Fibroblast of lung (primary cell): Measurements from ENCODE around the gene GDI1. TPM values are rescaled to one million over a fixed set of nuclear protein-coding genes. Genes with fewer than 3 reads are reported as not detected.

Experiments
- DNase-seq, 2 donors: peaks; one replicate each; pipeline versions ENCODE4 v3.0.0 to v3.0.0-alpha.2; 2010; ENCODE audit warnings: low read depth in 2 of 2
- H2AFZ ChIP-seq: 2 replicates; pipeline ENCODE4 v1.5.1; 2012; ENCODE audit warnings: low read length, control low read depth, inconsistent platforms
- H3K27ac ChIP-seq: 2 replicates; pipeline ENCODE4 v1.5.1; 2011; ENCODE audit warnings: low read length, control low read depth; ENCODE audit not compliant: insufficient read depth
- H3K27me3 ChIP-seq: 2 replicates; pipeline ENCODE4 v1.5.1; 2011; ENCODE audit warnings: mild to moderate bottlenecking, low read length; ENCODE audit not compliant: control insufficient read depth, insufficient read depth
- H3K36me3 ChIP-seq: 2 replicates; pipeline ENCODE4 v1.5.1; 2011; ENCODE audit warnings: low read length; ENCODE audit not compliant: control insufficient read depth, insufficient read depth
- H3K4me1 ChIP-seq: 2 replicates; pipeline ENCODE4 v1.5.1; 2011; ENCODE audit warnings: low read length; ENCODE audit not compliant: control insufficient read depth, insufficient read depth; ENCODE audit errors: extremely low read depth
- H3K4me2 ChIP-seq: 2 replicates; pipeline ENCODE4 v1.5.1; 2011; ENCODE audit warnings: low read length, control low read depth; ENCODE audit not compliant: insufficient read depth; ENCODE audit errors: extremely low read depth
- H3K4me3 ChIP-seq, 4 experiments: fragments of 200-600 bp in 1 of 4; sonication (generic) in 1 of 4; replicated peaks in 1 of 4; 2 replicates each; pipeline ENCODE4 v1.5.1; 2011 to 2016; ENCODE audit warnings: low read length in 4 of 4, low read depth in 3 of 4, mild to moderate bottlenecking in 3 of 4, control low read depth in 2 of 4, inconsistent platforms in 1 of 4, mixed read lengths in 1 of 4; ENCODE audit not compliant: insufficient read depth in 1 of 4; ENCODE audit errors: control extremely low read depth in 1 of 4
- H3K79me2 ChIP-seq: 2 replicates; pipeline ENCODE4 v1.5.1; 2012; ENCODE audit warnings: mild to moderate bottlenecking, low read length, inconsistent platforms; ENCODE audit not compliant: control insufficient read depth, insufficient read depth
- H3K9ac ChIP-seq: 2 replicates; pipeline ENCODE4 v1.5.1; 2011; ENCODE audit warnings: mild to moderate bottlenecking, low read length, control low read depth; ENCODE audit not compliant: insufficient read depth
- H3K9me3 ChIP-seq: 2 replicates; pipeline ENCODE4 v1.5.1; 2012; ENCODE audit warnings: low read depth, low read length; ENCODE audit not compliant: control insufficient read depth, insufficient read depth
- H4K20me1 ChIP-seq: 2 replicates; pipeline ENCODE4 v1.5.1; 2011; ENCODE audit warnings: low read length; ENCODE audit not compliant: control insufficient read depth, insufficient read depth; ENCODE audit errors: extremely low read depth
- EZH2 ChIP-seq: IDR thresholded peaks from 2 replicates; pipeline ENCODE4 v1.5.1; 2012; ENCODE audit warnings: low read length, control low read depth, mild to moderate bottlenecking; ENCODE audit errors: missing control alignments
- polyA plus RNA-seq, 2 donors: library from polyadenylated mRNA; depleted of rRNA in 1 of 2; stranded (reverse) in 1 of 2; unstranded in 1 of 2; fragments of >200 nt; gene quantifications; 2 replicates each; pipeline ENCODE4 v1.2.1, GENCODE V29; 2011 to 2012; ENCODE audit warnings: missing spikeins in 1 of 2
- total RNA-seq: library from RNA; depleted of rRNA; stranded (reverse); fragments of >200 nt; gene quantifications from 2 replicates; pipeline ENCODE4 v1.2.1, GENCODE V29; 2014
- TF ChIP-seq, protein P1 (sequence below), 2 donors: IDR thresholded peaks in 1 of 2; conservative IDR thresholded peaks in 1 of 2; 1 replicate in 1 of 2; 2 replicates in 1 of 2; pipeline ENCODE4 v1.5.1; 2011 to 2012; ENCODE audit warnings: low read length in 2 of 2, control low read depth in 1 of 2, inconsistent platforms in 1 of 2, low read depth in 1 of 2, mild to moderate bottlenecking in 1 of 2

The GDI1 gene
- total and polyA plus RNA-seq, 2 donors (not counting 1 experiment from before 2014, with no cell fraction given), result 86.5 to 134 TPM

GRCh38 chrX:154435171-154435733, 1.7 kb upstream of the GDI1 start:
- TF ChIP-seq, protein P1, sequence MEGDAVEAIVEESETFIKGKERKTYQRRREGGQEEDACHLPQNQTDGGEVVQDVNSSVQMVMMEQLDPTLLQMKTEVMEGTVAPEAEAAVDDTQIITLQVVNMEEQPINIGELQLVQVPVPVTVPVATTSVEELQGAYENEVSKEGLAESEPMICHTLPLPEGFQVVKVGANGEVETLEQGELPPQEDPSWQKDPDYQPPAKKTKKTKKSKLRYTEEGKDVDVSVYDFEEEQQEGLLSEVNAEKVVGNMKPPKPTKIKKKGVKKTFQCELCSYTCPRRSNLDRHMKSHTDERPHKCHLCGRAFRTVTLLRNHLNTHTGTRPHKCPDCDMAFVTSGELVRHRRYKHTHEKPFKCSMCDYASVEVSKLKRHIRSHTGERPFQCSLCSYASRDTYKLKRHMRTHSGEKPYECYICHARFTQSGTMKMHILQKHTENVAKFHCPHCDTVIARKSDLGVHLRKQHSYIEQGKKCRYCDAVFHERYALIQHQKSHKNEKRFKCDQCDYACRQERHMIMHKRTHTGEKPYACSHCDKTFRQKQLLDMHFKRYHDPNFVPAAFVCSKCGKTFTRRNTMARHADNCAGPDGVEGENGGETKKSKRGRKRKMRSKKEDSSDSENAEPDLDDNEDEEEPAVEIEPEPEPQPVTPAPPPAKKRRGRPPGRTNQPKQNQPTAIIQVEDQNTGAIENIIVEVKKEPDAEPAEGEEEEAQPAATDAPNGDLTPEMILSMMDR (conservative IDR thresholded peaks at IDR 0.05 in 1 of 2, IDR thresholded peaks at IDR 0.05 in 1 of 2; ENCODE audit: low read depth in 1 of 2, low read length in 2 of 2), result no peak
- no peak for TF ChIP-seq EZH2
- Histone ChIP-seq H2AFZ (no peak overlapping the region), H3K79me2 (peaks cover 32% of the 10 kb centered on the region), H3K27me3 (no peaks in the 10 kb centered on the region), H3K9me3 (no peaks in the 10 kb centered on the region), H3K9ac (no peak overlapping the region), H3K4me2 (no peak overlapping the region), H3K4me3 (no peak overlapping the region), H3K4me1 (no peaks in the 10 kb centered on the region), H4K20me1 (no peaks in the 10 kb centered on the region), H3K27ac (no peak overlapping the region), H3K36me3 (peaks cover 7% of the 10 kb centered on the region)
- no peak for DNase-seq

DNA sequence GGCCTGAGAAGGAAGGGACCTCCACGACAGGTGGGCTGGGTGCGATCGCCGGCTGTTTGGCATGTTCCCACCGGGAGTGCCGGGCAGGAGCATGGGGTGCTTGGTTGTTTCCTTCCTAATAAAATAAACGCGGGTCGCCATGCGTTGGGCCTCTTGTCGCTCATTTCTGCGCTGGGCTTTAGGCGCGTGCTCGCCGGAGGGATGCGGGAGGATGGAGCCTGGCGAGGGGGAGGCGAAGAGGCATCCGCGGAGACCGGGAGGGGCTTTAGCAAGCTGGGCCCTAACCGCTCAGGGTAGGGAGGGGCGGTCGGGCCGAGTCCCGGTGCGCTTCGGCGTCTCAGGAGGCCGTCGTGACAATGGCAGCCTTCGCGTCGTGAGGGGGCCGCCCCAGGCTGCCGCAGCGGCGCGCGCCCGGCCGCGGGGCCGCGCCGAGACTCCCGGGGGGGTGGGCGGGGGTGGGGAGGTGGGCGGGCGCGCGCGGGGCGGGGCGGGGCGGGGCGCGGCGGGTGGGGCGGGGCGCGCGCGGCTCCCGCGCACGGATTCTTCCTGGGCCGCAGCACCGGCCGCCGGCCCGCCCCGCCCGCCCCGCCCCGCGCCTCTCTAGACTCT, 476 bp upstream of the GDI1 start:
- Histone ChIP-seq H3K27me3 (no peaks in the 10 kb centered on the region), H3K4me2 (peak overlapping the region; percentile 35), H3K9ac (peak overlapping the region; percentile 73), H3K36me3 (peaks cover 7% of the 10 kb centered on the region), H3K9me3 (no peaks in the 10 kb centered on the region), H2AFZ (no peak overlapping the region), H4K20me1 (no peaks in the 10 kb centered on the region), H3K79me2 (peaks cover 40% of the 10 kb centered on the region), H3K27ac (peak overlapping the region; percentile 65), H3K4me3 (peak overlapping the region in 2 of 4 experiments; percentile 67 to 69), H3K4me1 (no peaks in the 10 kb centered on the region)
- DNase-seq, result peak; percentile 28 to 31
- TF ChIP-seq, protein P1 (conservative IDR thresholded peaks at IDR 0.05 in 1 of 2, IDR thresholded peaks at IDR 0.05 in 1 of 2; ENCODE audit: low read depth in 1 of 2, low read length in 2 of 2), result no peak
- no peak for TF ChIP-seq EZH2

- DNase-seq, result no peak
- Histone ChIP-seq H3K27me3 (no peaks in the 10 kb centered on the region), H3K4me1 (no peaks in the 10 kb centered on the region), H3K4me2 (peak overlapping the region; percentile 62), H2AFZ (no peak overlapping the region), H3K27ac (peak overlapping the region; percentile 17), H3K9me3 (no peaks in the 10 kb centered on the region), H3K36me3 (peaks cover 16% of the 10 kb centered on the region), H4K20me1 (no peaks in the 10 kb centered on the region), H3K79me2 (peaks cover 41% of the 10 kb centered on the region), H3K4me3 (peak overlapping the region; percentile 39 to 80 (median 68)), H3K9ac (peak overlapping the region; percentile 46)
- TF ChIP-seq EZH2, result no peak
- TF ChIP-seq, protein P1 (conservative IDR thresholded peaks at IDR 0.05 in 1 of 2, IDR thresholded peaks at IDR 0.05 in 1 of 2; ENCODE audit: low read depth in 1 of 2, low read length in 2 of 2), result no peak
Measured at GRCh38 chrX:154437971-154438893, 1.3 kb downstream of the GDI1 start.
